Measurements from ENCODE around the gene MUSTN1.

MUSTN1 gene

DNA sequence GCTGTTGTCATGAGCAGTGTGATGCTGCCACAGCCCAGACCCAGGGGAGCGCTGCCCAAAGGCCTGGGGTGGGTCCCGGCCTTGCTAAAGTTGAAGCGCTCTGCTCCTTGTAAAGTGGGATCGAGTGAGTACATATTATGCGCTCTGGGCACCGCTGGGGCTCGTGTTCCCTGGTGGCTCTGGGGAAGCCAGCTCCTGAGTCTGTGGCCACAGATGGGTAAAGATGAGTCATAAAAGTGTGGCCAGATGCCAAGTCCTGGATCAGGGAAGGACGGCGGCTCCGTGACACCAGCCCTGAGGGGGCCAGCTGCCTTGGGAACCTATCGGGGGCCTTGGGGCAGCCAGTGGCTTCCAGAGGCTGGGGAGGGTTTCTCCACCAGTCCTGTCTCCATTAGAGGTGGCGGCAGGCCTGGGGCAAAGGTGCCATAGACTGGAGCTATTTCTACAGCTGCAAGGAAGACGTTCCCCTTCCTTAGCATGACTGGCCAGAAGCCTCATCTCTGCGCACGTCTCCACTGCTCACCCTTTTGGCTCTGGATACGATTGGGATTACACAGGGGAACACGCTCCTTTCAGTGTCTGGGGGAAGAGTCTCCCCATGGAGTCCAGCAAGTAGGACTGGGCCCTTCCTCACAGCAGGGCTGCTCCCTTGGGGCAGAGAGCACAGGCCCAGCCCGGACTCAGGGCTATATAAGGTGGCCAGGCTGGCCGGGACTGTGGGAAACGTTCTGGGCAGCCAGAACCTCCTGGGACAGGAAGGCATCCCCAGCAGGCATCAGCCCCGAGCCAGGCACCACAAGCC lies 3.1 kb downstream of the MUSTN1 start:
- DNase-seq, result peak; percentile 38

DNA sequence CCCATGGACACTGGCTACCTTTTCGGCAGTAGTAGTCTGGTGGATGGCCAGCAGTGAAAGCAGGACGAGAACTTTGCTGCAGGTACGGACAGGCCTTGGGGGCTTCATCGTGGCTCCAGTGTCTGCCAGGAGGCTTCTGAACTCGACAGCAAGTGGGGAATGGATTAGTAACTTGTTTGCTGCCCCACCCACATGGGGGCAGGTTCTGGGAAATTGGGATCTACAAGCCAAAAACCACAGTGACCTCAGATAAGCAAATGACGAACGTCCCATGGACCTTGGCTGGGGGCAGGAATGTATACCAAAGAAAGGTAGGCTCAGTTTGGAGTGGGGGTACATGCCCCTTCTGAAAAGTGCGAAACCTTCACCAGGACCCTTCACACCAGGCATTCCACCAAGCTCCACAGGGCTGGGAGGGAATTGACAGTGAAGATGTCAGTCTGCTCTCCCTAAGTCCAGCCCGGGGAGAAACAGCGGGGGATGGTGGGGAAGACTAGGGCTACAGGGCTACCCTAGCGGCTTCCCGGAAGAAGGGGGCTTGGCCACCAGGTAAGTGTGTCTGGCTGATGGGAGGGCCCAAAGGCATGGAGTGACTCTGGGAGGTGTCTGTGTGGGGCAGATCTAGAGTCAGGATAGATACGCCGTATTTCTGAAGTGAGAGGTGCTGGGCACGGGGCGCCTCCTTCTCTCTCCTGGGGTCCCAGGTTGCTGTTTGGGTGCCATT lies 4.1 kb downstream of the MUSTN1 start, which contains the start of gene ITIH4:
Gene ITIH4 (minus strand): TSS at position 138 of the 724 bp plus-strand sequence. CDS start 30 bp downstream, at position 108.
- peak; percentile 41 for DNase-seq

DNA sequence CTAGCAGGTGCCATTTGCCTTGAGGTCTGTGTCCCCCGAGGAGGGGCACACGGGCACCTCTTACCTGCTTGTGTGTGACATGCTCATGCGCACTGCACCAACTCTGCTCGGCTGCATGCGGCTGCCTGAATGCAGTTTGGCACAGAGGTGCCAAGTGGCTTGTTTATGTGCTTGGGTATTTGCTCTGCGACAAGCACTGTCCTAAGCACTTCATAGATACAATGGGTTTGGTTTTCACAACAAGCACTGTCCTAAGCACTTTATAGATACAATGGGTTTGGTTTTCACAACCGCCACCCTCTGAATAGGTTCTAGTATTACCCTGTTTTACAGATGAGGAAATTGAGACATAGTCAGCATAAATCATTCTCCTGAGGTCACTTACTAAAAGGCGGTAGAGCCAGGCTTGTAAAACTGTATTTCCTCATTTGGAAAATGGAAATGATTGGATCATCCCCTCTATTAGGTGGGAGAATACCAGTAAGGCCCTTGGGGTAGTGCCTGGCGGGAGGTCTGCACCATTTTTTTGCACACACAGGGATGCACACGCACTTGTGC lies 4.8 kb downstream of the MUSTN1 start:
- DNase-seq, result no peak

DNA sequence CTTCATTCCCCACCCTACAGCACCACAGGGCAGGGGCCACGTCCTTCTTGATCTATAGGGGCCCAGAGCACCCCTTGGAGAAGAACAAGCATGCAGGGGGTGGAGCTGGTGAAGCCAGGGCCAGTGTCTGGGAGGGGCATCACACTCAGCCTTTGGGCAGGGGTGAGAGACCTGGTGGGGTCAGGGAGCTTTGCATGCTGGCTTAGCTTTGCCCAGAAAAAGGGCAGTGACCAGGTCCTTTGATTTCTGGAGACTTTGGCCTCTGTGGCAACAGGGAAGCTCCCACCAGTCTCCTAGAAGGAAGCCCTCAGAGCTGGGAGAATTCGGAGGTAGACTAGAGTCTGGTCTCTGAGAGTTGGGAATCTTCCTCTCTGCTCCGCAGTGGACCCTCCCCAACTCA lies 5.3 kb downstream of the MUSTN1 start:
- no peak for DNase-seq

DNA sequence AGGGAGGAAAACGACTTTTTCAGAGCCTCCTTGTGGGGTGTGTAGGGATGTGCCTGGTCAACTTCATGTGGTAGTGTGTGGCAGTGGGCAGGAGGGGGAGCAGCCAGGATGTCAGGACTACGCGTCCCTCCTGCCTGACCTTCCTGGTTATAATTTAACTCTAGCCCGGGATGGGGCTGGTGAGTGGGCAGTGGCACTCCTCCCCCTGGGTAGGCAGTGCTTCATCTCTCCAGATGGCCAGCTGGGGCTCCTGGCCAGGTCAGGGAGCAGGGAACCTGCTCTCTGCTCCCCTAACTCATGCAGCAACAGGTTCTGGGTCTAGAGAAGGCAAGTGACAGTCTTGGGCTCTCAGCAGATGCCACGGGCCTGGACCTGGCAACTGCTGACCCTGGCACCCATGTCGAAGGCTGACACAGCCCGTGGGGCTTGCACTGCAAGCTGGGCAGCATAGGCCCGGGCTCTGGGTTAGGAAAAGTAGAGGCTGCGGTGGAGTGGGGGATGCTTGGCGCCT lies 6.9 kb downstream of the MUSTN1 start:
- DNase-seq, result no peak

DNA sequence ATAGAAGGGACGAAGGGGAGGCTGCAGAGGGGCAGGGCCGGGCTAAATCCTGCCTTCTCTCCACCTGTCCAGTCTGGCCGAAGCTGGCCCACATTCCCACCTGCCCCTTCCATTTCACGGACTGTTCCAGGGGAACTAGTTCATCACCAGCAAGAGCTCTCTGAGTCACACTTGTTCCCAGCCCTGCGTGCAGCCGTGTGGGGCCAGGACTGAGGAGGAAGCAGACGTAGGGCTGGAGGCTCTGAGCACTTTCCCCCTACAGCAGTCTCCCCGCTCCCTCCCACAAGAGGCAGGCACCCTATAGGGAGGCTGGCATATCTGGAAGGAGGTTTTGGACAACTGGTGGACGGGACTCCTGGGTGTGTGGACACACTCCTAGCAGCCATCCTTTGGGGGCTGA lies 7.4 kb downstream of the MUSTN1 start:
- DNase-seq, result no peak

DNA sequence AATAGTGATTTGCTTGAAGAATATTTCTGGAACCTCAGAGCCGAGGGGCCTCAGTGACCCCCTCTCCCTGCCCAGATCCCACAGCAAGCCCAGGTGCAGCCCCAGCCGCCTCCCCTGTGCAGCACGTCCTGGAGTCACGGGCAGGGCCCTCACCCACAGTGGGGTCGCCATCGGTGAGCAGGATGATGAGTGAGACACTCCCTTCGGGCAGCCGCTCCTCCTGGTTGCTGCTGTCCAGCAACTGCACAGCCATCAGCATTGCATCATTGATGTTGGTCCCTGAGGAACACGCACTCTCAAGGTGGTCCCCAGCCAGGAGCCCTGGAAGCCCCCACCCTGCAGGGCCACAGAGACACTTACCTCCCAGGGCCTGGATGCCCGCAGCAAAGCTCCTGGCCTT lies 10.8 kb downstream of the MUSTN1 start:
- DNase-seq, result no peak

DNA sequence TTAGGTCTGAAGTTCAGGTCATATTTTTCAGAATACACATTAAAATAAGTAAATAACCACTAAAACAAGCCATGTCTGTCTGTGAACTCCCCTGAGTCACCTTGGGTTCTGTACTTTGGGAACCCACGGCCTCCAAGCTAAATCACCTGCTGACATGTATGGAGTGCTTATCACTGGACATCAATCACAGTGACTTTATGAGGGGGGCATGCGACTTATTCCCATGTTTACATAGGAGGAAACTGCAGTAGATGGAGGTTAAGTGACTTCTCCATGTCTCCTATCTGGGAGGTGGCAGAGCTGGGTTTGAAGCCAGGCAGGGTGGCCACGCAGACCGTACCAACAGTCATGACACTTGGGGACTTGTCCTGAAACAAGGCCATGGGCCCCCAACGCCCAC lies 12.5 kb downstream of the MUSTN1 start:
- no peak for DNase-seq

DNA sequence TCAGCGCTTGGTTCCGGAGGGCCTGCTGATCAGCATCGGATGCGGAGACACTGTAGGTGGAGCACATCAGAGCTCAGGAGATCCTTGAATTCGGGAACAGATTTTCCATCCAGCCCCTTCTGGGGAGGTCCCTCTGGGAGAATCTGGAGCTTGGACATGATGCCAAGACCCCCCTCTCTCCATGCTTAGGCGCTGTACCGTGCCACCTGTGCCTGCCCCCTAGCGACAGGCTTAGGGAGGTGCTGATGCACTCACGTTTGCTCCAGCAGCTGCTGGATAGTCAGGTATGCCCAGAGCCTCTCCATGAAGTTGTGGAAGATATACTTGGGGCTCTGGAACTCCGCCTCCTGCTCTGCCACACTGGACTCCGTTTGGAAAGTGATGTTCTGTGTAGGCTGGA lies 14.1 kb downstream of the MUSTN1 start:
- DNase-seq, result peak; percentile 34

DNA sequence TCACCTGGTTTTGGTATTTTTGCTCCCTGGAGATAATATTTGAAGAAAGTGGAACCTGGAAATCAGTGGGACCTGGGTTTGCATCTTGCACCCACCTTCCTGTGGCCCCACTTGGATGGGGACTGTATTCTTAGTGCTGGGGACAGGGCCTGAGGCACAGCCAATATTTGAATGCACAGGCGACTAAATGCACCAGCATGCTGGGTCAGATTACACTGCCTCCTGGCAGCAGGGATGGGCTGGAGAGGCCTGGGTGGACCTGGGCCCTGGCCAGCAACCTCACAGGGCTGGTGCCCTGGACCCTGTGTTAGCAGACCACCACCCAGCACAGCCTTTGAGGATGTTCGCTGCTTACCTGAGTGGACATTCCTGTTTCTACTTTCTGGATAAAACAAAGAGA lies 14.9 kb downstream of the MUSTN1 start:
- DNase-seq, result no peak

DNA sequence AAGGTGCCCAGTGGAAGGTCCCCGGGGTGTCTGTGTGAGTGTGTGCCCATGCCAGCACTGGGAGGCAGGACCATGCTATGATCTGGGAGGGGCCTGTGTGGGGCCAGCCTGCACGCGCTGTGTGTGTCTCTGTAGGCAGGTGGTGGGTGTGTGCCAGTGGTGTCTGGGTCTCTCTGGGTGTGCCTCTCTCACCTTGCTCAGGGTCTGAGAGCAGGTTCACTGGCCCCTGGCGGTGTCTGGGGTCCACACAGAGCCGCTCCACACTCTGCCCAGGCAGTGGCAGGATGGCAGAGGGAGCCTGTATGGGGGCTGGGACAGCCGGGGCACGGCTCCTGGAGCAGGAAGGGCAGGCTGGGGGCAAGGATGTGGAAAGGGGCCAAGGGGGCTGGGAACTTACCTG lies 17.0 kb downstream of the MUSTN1 start:
- no peak for DNase-seq

DNA sequence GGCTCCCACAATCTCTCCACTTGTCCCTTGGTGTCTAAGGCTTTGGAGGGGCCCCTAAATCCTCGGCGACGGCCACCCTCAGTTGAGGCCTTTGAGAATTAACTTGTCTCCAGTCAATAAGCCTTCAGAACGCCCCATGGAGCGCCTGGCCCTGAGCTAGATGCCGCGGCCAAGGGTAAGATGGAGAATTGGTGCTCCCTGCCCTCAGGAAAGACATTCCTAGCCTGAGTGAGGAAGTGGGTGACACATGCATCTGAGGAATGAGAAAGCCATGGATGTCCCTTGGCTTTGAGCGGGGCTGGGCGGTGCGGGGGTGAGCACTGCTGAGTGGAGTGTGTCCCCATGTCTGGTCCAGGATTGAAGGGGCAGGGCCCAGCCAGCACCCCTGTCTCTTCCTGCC lies 17.6 kb downstream of the MUSTN1 start:
- no peak for DNase-seq

DNA sequence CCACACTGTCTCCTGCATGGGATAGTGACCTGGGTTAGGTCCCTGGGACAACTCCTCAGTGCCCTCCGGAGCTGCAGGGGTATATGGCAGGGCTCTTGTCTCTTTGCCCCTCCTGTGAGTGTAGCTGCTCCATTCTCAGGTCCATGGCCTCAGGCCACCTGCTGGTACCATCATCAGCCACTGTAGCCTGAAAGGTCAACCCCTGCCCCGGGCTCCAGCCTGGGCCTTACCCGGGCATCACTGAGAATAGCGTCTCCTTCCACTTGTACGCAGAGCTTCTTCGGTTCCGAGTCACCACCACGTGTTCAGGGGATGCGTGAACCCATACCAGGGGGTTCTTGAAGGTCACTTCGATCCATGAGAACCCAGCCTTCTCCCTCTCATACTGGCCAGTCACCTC lies 18.2 kb downstream of the MUSTN1 start:
- no peak for DNase-seq

DNA sequence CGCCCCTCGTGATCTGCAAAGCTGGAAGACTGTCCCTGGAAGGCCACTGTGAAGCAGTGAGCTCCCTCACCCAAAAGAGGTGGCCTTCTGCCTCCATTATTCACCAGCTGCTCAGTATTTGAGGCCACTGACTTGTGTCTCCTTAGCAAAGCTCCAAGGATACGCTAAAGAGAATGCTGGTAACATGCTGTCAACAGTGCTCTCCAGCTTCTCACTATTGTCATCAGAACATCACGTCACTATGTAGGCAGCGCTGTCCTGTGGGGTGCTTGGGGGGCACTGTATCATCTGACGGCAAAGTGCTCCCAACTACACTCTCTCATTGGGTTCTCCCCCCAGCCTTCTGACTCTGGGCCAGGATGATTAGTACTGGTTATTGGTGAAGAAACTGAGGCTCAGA lies 18.6 kb downstream of the MUSTN1 start:
- DNase-seq, result no peak

DNA sequence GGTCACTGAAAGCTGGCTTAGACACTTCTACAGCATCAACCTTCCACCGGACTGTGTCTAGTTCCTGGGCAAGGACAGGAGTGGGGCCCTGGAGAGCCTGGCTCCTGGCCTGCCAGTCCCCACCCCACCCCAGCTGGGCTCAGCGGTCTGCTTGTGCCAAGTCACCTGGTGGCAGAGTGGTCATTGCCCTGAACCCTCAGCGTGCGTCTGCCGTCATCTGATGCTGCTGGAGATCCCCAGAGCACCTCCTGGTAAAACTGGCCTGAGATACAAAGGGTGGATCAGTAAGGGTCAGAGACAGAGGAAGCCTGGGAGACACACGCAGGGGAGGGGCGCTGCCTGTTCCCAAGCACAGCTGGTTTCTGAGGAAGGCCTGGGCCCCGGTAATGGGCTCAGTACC lies 21.0 kb downstream of the MUSTN1 start:
- no peak for DNase-seq

DNA sequence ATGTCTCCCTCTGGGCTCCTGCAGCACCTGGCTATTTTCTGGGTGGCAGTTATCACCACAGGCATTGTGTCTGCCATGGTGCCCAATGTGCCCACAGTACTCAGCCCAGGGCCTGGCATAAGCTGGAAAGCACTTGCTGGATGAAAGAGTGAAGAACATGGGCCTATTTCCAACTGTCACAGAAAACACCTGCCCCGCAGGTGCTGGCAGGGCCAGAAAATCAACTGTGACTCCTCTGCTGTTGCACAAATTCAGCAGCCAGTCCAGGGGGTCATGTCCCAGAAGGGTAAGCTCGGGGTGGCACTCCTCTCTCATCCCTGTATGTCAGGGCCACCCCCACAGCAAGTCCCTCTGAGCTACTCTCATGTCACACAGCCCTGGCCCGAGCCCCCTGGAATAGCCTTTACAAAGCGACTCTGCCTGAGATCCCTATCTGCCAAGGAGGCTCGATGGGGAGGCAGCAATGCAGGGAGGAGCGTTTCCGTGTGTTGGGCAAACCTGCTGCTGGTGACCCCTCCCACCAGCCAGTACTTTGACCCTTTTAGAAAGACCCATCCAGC lies 23.3 kb downstream of the MUSTN1 start:
- no peak for DNase-seq

DNA sequence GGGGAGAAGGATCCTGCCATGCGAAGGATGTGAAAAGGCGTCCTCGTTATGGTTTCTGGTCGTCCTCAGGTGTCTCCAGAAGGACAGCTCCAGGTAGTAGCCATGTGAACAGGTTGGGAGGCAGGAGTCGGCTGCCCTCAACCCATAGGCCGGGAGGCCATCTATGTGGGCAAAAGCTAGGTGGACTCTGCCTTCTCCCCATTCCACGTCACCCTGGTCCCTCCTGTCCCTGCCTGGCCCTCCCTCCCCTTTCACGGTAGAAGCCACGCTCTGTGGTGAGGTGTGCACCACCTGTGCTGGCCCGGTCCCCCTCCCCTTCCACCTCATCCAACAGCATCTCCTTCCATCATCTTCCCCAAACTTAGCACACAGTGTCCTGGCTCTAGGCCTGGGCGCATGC lies 23.9 kb downstream of the MUSTN1 start:
- no peak for DNase-seq

DNA sequence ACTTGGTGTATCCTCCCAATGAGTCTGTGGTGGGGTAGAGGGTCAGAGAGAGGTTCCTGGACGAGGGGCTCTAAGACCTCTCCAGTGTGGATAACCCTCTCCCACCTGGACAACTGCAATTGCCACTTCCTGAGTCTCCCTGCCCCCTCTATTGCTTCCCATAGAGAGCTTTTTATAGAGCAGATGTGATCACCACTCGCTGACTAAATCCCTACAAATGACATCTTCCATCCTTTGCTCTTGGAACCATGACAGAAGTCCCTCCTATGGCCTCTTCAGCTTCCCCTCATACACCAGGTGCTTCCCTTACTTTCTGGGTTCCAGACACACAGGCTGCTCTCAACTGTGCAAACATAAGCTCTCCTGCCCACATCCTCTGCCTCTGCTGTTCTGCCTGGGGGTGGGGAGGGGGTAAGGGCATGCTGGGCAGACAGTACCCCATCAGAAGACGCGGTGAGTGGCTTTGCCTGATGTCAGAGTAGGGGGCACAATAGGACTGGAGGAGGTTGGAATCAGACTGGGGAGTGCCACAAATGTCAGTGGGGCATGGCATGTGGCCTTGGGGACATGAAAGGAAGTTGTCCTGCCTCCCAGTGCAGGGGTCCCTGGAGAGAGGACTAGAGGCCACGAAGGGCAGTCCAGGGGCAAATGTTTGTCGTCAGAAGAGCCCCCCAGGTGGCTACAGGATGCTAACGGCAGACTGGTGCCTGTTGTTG lies 25.0 kb downstream of the MUSTN1 start:
- DNase-seq, result no peak

DNA sequence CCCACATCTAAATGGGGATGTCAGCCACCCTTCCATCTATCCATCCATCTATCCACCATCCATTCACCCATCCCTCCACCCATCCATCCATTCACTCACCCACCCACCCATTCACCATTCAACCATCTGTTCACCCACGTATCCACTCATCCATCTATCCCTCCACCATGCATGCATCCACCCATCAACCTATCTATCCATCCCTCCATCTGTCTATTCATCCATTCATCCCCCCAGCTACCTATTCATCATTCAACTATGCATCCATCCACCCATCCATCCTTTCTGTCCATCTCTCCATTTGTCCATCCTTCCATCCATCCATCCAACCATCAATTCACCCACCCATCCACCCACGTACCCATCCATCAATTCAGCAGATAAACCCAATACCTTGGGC lies 25.7 kb downstream of the MUSTN1 start:
- no peak for DNase-seq

DNA sequence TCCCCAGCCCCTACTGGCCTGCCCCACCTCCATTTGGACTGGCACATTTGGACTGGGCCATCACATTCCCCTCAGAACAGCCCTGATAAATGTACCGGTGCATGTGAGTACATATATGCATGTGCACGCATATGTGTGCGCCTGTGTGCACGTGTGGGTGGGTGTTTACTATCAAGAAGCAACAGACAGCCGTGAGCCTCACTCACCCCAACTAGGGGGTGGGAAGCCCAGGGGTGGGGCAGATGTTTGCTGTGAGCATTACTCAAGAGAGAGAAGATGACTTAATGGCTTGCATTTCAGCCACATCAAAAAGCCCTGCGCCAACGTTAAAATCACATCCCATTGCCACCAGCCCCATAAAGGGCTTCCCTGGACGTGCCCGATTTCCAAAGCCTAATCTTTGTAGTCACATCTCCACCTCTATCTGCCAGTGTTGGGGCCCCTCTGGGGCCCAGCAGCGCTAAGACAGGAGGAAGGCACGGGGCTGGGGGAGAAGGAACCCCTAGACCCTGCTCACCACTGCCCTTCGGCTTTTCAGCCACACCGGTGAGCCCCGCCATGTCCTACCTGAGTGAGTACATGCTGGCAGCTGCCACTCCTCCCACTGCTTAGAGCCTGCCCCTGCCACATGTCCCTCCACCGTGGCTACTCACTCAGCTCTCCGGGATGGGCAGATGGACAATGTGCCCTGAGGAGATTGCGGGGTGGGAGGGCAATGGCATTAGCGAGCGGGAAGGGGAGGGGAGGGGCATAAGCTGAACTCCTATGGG lies 29.4 kb downstream of the MUSTN1 start:
- DNase-seq, result no peak

DNA sequence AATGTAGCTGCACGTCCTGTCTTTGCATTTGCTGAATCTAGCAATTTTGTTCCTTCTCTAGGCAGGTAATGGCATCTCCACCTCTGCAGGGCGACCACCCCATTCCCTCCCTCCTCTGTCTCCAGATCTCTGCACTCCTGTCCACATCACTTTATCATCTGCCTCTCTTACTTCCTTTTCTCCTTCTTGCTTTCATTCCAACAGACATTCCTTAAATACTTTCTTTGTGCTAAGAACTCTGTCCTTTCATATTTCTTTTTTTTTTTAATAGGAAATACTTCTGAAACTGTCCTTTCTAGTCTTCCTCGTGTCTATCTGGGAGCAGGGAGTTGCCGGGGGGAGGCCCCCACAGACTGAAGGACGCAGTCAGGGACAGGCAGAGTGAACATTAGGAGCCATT lies 33.0 kb downstream of the MUSTN1 start:
- no peak for DNase-seq

DNA sequence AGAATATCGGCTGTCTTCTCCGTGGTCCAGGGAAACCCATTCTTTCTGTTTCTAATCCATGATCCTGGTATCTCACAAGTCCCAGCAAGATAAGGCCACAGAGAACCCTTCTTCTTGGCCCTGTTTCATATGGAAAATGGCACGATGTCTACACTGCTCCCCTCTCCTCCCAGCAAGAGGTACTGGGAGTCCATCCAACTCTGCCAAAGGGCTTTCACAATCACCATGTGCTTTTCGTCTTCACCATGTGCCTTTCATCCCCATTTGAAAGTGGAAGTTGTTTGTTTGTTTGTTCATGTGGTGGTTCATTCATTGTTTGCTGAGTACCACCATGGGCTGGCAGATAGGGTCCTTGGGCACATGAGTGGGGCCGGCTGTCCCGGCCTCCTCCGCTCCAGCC lies 34.7 kb downstream of the MUSTN1 start:
- no peak for DNase-seq

Data from hematopoietic multipotent progenitor cell treated with erythropoietin and hydrocortisone succinate and interleukin-3 and kit ligand, for 8 days (in vitro differentiated cells).